Heart left ventricle (tissue), 16 donors: ENCODE measurements around the gene TEX101. TPM values are rescaled to one million over a fixed set of nuclear protein-coding genes. Genes with fewer than 3 reads are reported as not detected.

Source experiments
- ATAC-seq, 4 donors: fragments of 200-7000 bp; cut with Tn5 transposase; one replicate each; pipeline ENCODE4 v1.9.1; 2020 to 2022; ENCODE audit warnings: moderate library complexity in 4 of 4, mild to moderate bottlenecking in 3 of 4, moderate number of reproducible peaks in 1 of 4
- DNase-seq, 5 donors: peaks; one replicate each; pipeline ENCODE4 v3.0.0-alpha.2; 2020
- H3K27ac ChIP-seq, 12 donors: fragments of 200-600 bp; sonication (generic) in 4 of 12; one replicate each; pipeline versions ENCODE4 v1.5.0 to v1.8.0; 2016 to 2022; ENCODE audit warnings: mild to moderate bottlenecking in 2 of 12
- H3K27me3 ChIP-seq, 9 donors: fragments of 200-600 bp; sonication (generic) in 2 of 9; one replicate each; pipeline versions ENCODE4 v1.5.1 to v1.8.0; 2016 to 2022; ENCODE audit warnings: mild to moderate bottlenecking in 3 of 9
- H3K36me3 ChIP-seq, 9 donors: fragments of 200-600 bp; sonication (generic) in 2 of 9; one replicate each; pipeline versions ENCODE4 v1.5.0 to v1.8.0; 2018 to 2022; ENCODE audit warnings: mild to moderate bottlenecking in 2 of 9
- H3K4me1 ChIP-seq, 12 donors: fragments of 200-600 bp; sonication (generic) in 4 of 12; one replicate each; pipeline versions ENCODE4 v1.5.0 to v1.8.0; 2016 to 2022; ENCODE audit warnings: mild to moderate bottlenecking in 3 of 12
- H3K4me3 ChIP-seq, 12 donors: fragments of 200-600 bp; sonication (generic) in 4 of 12; one replicate each; pipeline versions ENCODE4 v1.5.0 to v1.8.0; 2017 to 2022; ENCODE audit warnings: mild to moderate bottlenecking in 9 of 12, moderate library complexity in 4 of 12
- H3K9me3 ChIP-seq, 12 donors: fragments of 200-600 bp; sonication (generic) in 4 of 12; one replicate each; pipeline versions ENCODE4 v1.5.0 to v1.8.0; 2016 to 2022; ENCODE audit warnings: mild to moderate bottlenecking in 1 of 12
- CTCF ChIP-seq, 12 donors: fragments of 200-600 bp; sonication (generic) in 4 of 12; IDR thresholded peaks; one replicate each; pipeline versions ENCODE4 v1.5.0 to v1.8.0; 2018 to 2022; ENCODE audit warnings: antibody characterized with exemption in 12 of 12, mild to moderate bottlenecking in 5 of 12
- POLR2A ChIP-seq, 2 donors: fragments of 450-650 bp; IDR thresholded peaks; one replicate each; pipeline ENCODE4 v1.6.1; 2017; ENCODE audit warnings: antibody characterized with exemption in 2 of 2, mild to moderate bottlenecking in 2 of 2, moderate library complexity in 2 of 2
- WGBS, 4 donors: extraction: QIAGEN DNeasy Blood & Tissue Kit in 2 of 4; methylation state at CpG; one replicate each; pipeline versions ENCODE4 v1.1.5 to v1.1.7; 2013 to 2018; 5-methylcytosine and 5-hydroxymethylcytosine counted together
- intact Hi-C, 10 donors: fragments of 100-400 bp; cut with DNase I; formaldehyde crosslinking; loops; one replicate each; pipeline versions ENCODE4 v1.11.1 to v1.14.2; 2022
- polyA plus RNA-seq, 2 donors: library from polyadenylated mRNA; stranded (reverse); fragments of 200-250 nt; gene quantifications; one replicate each; pipeline ENCODE4 v1.2.3, GENCODE V29; 2013
- total RNA-seq, 9 donors: library from RNA; depleted of rRNA in 2 of 9; stranded (reverse); fragments of >200 nt in 2 of 9; fragmentation: NEBNext Ultra II Directional in 3 of 9; extraction: Animal tissue kit (Norgen Biotek cat#: 25700) in 3 of 9; gene quantifications; one replicate each; pipeline versions ENCODE4 v1.1.0 to v1.2.4, GENCODE V29; 2016 to 2023
- donor health status: ischemic (EF 13 %, LVEDD 7.1; RV severe dilation, severe dysfunction).
- donor health status: healthy with polysubstance abuse.
- donor health status: DM: no; HTN: yes; CAD: no.
- donor health status: DM: no; HTN: no; CAD: no.
- donor health status: ischemic (EF 25% LVEDD 6.9; RV normal size, moderate dysfunction).
- donor health status: ischemic (EF 25% LVEDD 5.7; RV mildly dilated, moderate dysfunction).
- donor health status: healthy.
- donor health status: DM: yes; HTN: yes; CAD: no.
- donor health status: ischemic (EF 35%, LVEDD 5.7; RV mildly dilated, moderate dysfunction).
- donor health status: nonischemic (EF 11% LVEDD 7.7; RV severe dilation, severe dysfunction).
- donor health status: DM: yes; HTN: yes; CAD: no.
- donor health status: PGD.
- donor health status: ischemic (EF 29% LVEDD 5.4; RV normal size, mild dysfunction).
- donor health status: nonischemic (EF 23%, LVEDD 6.1; RV moderate dilation, normal function).

TEX101 gene
- total and polyA plus RNA-seq, 11 donors = not detected

DNA sequence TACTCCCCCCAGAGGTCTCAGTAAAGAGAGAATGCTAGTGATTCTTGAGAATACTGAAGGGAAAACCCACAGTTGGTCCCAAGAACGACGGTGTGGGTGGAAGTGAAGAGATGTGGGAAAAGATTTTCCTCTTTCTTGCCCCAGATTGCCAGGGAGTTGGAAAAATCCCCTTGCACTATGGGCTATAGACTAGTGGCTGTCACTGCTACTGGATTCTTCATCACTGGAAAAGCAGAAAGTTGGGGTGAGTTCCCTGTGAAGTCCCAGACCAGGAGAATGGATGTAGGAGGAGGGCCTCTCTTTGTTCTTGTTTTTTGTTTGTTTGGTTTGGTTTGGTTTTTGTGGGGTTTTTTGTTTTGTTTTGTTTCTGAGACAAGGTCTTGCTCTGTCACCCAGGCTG lies 39.3 kb downstream of the TEX101 start:
- WGBS, 4 donors = 73 to 87% (median 81%) methylated on average over 2 of the region's 2 CpGs

DNA sequence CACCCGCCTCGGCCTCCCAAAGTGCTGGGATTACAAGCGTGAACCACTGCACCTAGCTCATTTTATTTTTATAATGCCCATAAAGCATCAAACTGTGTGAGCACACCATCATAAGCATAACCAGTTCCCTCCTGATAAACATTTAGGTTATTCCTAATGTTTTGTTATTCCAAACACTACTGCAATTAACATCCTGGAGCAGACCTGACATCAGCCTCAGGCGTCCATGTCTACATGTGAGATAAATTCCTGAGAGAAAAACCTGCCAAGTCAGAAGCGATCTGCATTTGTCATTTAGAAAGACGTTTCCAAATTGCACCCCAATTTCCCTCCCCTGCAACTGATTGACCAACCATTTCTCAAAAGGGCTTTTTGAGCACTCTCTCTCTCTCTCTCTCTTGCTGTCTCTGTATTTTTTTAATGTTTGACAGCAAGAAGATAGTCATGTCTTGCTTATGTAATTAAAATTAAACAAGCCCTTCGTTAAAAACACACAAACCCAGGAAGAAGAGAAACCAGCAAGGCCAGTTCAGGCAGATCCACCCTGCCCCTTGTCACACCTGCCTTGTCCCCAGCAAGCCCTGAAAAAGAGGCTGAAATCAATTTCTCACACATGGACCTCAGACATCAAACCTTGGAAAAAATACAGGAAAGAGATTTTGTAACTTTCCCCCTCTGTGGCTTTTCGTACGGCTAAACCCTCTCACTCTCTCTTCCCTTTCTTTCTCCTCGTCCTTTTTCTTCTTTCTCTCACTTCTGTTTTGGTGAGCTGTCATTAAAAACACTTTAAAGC lies 40.8 kb downstream of the TEX101 start:
- intact Hi-C loops = no loop called here
- DNase-seq (no peak), ATAC-seq (no peak)
- WGBS, 4 donors = 55 to 66% (median 60%) methylated on average over 10 of the region's 10 CpGs
- Histone ChIP-seq H3K27me3 (no peaks in the 10 kb centered on the region), H3K4me3 (no peak overlapping the region), H3K9me3 (no peaks in the 10 kb centered on the region), H3K36me3 (no peaks in the 10 kb centered on the region), H3K4me1 (peaks cover 0 to 3% (median 0%) of the 10 kb centered on the region in 12 donors), H3K27ac (no peak overlapping the region)
- TF ChIP-seq CTCF (IDR thresholded peaks at IDR 0.05) = no peak
- no peak for TF ChIP-seq POLR2A (IDR thresholded peaks at IDR 0.05)

More for the DNA sequence above, 39.3 kb downstream of the TEX101 start:
- Histone ChIP-seq H3K4me1 (peaks cover 0 to 7% (median 0%) of the 10 kb centered on the region in 12 donors), H3K27me3 (no peaks in the 10 kb centered on the region), H3K36me3 (no peaks in the 10 kb centered on the region), H3K27ac (no peak overlapping the region), H3K9me3 (no peaks in the 10 kb centered on the region), H3K4me3 (no peak overlapping the region)
- no peak for ATAC-seq
- DNase-seq = no peak
- TF ChIP-seq CTCF (IDR thresholded peaks at IDR 0.05) (no peak), POLR2A (IDR thresholded peaks at IDR 0.05) (no peak)
- intact Hi-C loops = no loop called here

DNA sequence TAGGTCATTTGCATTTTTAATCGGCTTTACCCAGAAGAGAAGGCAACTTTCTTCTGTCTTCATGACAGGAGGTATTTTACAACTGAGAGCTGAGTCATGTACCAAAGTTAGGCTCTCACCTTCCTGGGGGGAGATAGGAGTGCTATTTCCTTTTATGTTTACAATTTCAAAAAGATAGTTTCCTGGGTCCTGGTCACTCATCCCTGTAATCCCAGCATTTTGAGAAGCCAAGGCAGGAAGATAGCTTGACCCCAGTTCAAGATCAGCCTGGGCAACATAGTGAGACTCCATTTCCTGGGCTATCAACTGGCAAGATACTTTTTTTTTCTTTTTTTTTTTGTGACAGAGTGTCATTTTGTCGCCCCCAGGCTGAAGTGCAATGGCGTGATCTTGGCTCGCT lies 43.1 kb downstream of the TEX101 start:
- no peaks in the 10 kb centered on the region for H3K36me3 ChIP-seq
- H3K4me1 ChIP-seq = peaks cover 0 to 4% (median 0%) of the 10 kb centered on the region in 12 donors
- no peak overlapping the region for H3K27ac ChIP-seq
- DNase-seq (no peak), ATAC-seq (no peak)
- WGBS, 4 donors = 80 to 90% (median 85%) methylated on average over 4 of the region's 4 CpGs
- H3K9me3 ChIP-seq = no peaks in the 10 kb centered on the region
- no peak overlapping the region for H3K4me3 ChIP-seq
- H3K27me3 ChIP-seq = no peaks in the 10 kb centered on the region
- TF ChIP-seq CTCF (IDR thresholded peaks at IDR 0.05) (no peak), POLR2A (IDR thresholded peaks at IDR 0.05) (no peak)
- intact Hi-C loops = no loop called here

GRCh38 chr19:43460362-43461016 lies 45.8 kb downstream of the TEX101 start:
- TF ChIP-seq POLR2A (IDR thresholded peaks at IDR 0.05) = no peak
- no peak for TF ChIP-seq CTCF (IDR thresholded peaks at IDR 0.05)
- no peaks in the 10 kb centered on the region for H3K9me3 ChIP-seq
- H3K36me3 ChIP-seq = no peaks in the 10 kb centered on the region
- 74 to 76% (median 75%) methylated on average over 16 of the region's 16 CpGs for WGBS, 4 donors
- H3K4me3 ChIP-seq = no peak overlapping the region
- peaks cover 0 to 19% (median 9%) of the 10 kb centered on the region in 12 donors for H3K4me1 ChIP-seq
- intact Hi-C loops = loop anchor here in 7 of 10 donors (5.0 kb wide), 2 partner anchors 42 to 62 kb away; partner anchors contain the start of gene PHLDB3 (in 7 of the 7)
- DNase-seq (no peak), ATAC-seq (no peak)
- no peak overlapping the region for H3K27ac ChIP-seq
- H3K27me3 ChIP-seq = peaks cover 0 to 5% (median 0%) of the 10 kb centered on the region in 9 donors
